Loucy (cell line): ENCODE data around the gene CD24.

Source experiments
- EZH2phosphoT487 ChIP-seq: fragments of 200-600 bp; IDR thresholded peaks from 2 replicates; pipeline ENCODE4 v1.6.1; 2018; ENCODE audit warnings: antibody characterized with exemption, mild to moderate bottlenecking, moderate library complexity, borderline replicate concordance
- TF ChIP-seq, protein P1 (sequence below): fragments of 200-600 bp; sonication (generic); conservative IDR thresholded peaks from 2 replicates; pipeline ENCODE4 v1.5.1; 2014; ENCODE audit warnings: mild to moderate bottlenecking, antibody characterized with exemption, low read length

GRCh38 chr6:106972500-106972899 is 2.0 kb downstream of the CD24 start:
- TF ChIP-seq, protein P1, sequence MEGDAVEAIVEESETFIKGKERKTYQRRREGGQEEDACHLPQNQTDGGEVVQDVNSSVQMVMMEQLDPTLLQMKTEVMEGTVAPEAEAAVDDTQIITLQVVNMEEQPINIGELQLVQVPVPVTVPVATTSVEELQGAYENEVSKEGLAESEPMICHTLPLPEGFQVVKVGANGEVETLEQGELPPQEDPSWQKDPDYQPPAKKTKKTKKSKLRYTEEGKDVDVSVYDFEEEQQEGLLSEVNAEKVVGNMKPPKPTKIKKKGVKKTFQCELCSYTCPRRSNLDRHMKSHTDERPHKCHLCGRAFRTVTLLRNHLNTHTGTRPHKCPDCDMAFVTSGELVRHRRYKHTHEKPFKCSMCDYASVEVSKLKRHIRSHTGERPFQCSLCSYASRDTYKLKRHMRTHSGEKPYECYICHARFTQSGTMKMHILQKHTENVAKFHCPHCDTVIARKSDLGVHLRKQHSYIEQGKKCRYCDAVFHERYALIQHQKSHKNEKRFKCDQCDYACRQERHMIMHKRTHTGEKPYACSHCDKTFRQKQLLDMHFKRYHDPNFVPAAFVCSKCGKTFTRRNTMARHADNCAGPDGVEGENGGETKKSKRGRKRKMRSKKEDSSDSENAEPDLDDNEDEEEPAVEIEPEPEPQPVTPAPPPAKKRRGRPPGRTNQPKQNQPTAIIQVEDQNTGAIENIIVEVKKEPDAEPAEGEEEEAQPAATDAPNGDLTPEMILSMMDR: no peak
- TF ChIP-seq EZH2phosphoT487: no peak
